ENCODE results near the gene PLA2G4B.

Gene PLA2G4B

DNA sequence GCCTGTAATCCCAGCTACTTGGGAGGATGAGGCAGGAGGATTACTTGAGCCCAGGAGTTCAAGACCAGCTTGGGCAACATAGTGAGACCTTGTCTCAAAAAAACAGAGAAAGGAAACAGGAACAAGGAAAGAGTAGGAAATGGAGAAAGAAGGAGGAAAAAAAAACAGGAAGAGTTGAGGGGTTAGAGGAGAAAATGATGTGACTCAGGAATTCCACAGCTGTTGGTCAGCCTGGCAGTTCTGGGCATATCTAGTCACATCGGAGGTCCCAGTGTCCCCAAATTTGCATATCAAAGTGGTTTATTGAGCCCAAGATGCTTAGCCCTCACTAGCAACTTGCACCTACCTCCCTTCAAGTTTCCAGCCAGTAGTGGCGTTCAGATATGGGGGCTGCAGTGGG, 29.5 kb upstream of the PLA2G4B start:
- TF ChIP-seq, protein P1, sequence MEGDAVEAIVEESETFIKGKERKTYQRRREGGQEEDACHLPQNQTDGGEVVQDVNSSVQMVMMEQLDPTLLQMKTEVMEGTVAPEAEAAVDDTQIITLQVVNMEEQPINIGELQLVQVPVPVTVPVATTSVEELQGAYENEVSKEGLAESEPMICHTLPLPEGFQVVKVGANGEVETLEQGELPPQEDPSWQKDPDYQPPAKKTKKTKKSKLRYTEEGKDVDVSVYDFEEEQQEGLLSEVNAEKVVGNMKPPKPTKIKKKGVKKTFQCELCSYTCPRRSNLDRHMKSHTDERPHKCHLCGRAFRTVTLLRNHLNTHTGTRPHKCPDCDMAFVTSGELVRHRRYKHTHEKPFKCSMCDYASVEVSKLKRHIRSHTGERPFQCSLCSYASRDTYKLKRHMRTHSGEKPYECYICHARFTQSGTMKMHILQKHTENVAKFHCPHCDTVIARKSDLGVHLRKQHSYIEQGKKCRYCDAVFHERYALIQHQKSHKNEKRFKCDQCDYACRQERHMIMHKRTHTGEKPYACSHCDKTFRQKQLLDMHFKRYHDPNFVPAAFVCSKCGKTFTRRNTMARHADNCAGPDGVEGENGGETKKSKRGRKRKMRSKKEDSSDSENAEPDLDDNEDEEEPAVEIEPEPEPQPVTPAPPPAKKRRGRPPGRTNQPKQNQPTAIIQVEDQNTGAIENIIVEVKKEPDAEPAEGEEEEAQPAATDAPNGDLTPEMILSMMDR (IDR thresholded peaks at IDR 0.05; ENCODE audit: extremely low read depth, insufficient read depth, missing control alignments) = no peak
- DNase-seq (ENCODE audit: low spot score) = no peak
- in situ Hi-C loops (cut with MboI; ENCODE audit: low pct_unique_long_range_greater_than_20kb, low sequenced_read_pairs, unreplicated experiment) = no loop called here

DNA sequence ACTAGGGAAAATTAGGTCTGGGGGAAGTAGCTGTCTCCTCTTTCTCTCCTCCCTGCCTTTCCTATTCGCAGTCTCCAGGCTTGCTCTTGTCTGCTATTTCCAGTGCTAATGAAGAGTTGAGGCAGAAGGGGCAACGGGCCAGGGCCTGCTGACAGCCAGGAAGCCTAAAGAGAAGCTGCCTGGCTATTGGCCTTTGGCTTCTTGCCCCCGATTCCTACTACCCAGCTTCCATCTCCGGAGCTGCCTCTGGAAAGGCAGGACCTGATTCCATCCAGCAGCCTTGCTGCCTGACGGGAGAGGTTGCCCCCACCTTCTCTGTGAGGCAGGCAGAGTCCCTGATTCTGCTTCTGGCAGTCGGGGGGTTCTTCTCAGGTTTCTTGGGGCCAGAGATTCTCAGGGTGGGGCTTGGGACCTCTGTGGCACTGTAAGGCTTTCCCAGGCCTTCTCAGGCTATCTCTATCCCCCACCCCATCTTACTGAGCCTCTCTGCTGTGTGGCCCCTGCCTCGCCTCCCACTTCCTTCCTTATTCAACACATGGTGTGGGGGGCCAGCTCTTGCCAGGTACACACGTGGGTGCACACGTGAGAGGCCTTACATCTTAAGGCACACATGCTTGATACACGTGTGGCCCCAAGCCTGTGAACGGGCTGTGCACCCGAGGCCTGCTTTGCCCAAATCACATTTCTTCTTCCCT, 29.0 kb upstream of the PLA2G4B start:
- in situ Hi-C loops (cut with MboI; ENCODE audit: low pct_unique_long_range_greater_than_20kb, low sequenced_read_pairs, unreplicated experiment) = no loop called here
- no peak for DNase-seq (ENCODE audit: low spot score)
- TF ChIP-seq, protein P1 (IDR thresholded peaks at IDR 0.05; ENCODE audit: extremely low read depth, insufficient read depth, missing control alignments) = no peak

DNA sequence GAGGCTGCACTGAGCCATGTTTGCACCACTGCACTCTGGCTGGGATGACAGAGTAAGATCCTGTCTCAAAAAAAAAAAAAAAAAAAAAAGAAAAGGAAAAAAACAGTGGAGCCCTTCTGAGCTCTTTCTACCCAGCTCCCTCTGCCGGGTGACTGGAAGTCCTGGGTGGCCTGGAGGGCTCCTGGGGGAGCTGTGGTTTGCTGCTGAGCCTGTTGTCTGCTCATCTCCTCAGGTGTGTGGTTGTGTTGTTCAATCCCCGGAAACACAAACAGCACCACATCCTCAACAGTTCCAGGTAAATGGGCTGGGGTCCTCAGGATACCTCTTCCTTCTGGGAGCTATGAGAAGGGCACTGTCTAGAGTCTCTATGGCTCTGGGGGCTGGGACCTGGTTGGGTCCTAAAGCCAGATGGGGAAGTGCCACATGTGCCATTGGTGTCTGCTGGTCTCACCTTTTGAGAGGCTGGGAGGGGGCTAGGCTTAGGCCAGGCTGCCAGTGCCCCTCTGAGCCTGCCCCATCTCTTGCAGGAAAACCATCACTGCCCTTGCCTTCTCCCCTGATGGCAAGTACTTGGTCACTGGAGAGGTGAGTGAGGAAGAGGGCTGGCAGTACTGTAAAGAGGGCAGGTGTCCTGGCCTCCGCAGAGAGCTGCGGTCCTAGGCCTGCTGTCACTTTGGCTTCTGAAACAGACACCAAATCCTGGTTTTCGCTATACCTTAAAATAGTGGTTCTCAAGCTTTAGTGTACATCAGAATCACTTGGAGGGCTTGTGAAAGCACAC, 27.8 kb upstream of the PLA2G4B start:
- TF ChIP-seq, protein P1 (IDR thresholded peaks at IDR 0.05; ENCODE audit: extremely low read depth, insufficient read depth, missing control alignments) = no peak
- DNase-seq (ENCODE audit: low spot score) = no peak
- in situ Hi-C loops (cut with MboI; ENCODE audit: low pct_unique_long_range_greater_than_20kb, low sequenced_read_pairs, unreplicated experiment) = no loop called here

DNA sequence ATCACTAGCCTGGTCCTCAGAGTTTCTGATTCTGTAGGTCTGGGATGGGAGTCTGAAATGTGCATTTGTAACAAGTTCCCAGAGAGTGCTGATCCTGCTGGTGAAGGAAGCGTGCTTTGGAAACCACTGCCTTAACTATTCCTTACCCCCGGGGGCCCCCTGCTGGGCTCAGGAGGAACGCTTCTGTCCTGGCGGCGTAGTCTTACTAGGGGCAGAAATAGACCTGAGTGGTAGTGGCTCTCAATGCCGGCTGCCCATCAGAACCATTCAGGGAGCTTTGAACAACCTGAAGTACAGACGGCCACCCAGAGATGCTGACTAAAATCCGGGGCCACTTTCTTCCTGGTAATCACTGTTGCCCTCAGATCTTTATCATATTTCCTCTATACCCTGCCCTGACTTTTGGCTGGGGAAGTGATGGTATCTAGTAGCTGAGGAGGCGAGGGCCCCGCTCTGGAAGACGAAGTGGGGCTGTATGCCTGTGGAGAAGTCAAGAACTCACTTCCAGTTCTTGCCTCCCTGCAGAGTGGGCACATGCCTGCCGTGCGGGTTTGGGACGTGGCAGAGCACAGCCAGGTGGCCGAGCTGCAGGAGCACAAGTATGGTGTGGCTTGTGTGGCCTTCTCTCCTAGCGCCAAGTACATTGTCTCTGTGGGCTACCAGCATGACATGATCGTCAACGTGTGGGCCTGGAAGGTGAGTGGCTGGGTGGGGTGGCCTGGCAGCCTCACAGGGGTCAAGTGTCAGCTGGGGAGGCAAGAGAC, 27.0 kb upstream of the PLA2G4B start:
- in situ Hi-C loops (cut with MboI; ENCODE audit: low pct_unique_long_range_greater_than_20kb, low sequenced_read_pairs, unreplicated experiment) = no loop called here
- TF ChIP-seq, protein P1 (IDR thresholded peaks at IDR 0.05; ENCODE audit: extremely low read depth, insufficient read depth, missing control alignments) = peak; percentile 86
- peak; percentile 82 for DNase-seq (ENCODE audit: low spot score)

DNA sequence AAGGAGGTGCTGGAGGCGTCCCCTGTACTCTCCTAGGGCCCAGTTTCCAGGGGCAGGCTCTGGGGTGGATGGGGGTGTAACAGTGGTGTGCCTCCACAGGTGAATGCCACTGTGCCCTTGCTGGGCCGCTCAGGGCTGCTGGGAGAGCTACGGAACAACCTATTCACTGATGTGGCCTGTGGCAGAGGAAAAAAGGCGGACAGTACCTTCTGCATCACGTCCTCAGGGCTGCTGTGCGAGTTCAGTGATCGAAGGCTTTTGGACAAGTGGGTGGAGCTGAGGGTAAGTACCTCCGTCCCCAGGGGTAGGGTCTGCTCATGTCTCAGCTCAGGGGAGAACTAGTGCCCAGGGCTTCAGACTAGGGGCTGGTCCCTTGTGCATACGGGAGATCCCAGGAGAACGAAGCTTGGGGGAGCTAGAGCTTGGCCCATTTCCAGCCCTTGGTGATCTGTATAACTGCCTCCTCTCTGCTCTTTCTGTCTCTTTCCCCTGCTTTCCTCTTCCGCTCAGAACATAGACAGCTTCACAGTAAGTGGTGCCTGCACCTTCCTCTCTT, 25.7 kb upstream of the PLA2G4B start:
- in situ Hi-C loops (cut with MboI; ENCODE audit: low pct_unique_long_range_greater_than_20kb, low sequenced_read_pairs, unreplicated experiment) = no loop called here
- DNase-seq (ENCODE audit: low spot score) = no peak
- TF ChIP-seq, protein P1 (IDR thresholded peaks at IDR 0.05; ENCODE audit: extremely low read depth, insufficient read depth, missing control alignments) = no peak

DNA sequence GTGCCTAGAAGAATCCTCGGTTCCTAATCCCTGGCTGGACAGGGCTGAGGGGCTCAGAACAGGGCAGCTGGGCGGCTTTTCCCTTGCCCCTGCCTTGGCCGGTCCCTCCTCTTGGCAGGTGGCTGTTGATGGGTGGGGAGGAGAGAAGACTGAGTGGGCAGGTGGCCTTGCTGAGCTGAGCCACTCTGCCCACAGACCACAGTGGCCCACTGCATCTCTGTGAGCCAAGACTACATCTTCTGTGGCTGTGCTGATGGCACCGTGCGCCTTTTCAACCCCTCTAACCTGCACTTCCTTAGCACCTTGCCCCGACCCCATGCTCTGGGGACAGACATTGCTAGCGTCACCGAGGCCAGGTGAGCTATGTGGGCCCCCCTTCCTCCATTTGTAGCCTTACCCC, 25.2 kb upstream of the PLA2G4B start:
- no peak for DNase-seq (ENCODE audit: low spot score)
- TF ChIP-seq, protein P1 (IDR thresholded peaks at IDR 0.05; ENCODE audit: extremely low read depth, insufficient read depth, missing control alignments) = no peak
- in situ Hi-C loops (cut with MboI; ENCODE audit: low pct_unique_long_range_greater_than_20kb, low sequenced_read_pairs, unreplicated experiment) = no loop called here

All from GM13977 (cell line).